GM18520 (cell line): ENCODE data around the gene MAGEA11.
"Not testable (repeated sequence)": the region's sequence is repeated elsewhere in the genome, so short reads cannot be mapped to it uniquely, and the experiment has no call there.

Experiments used
- ATAC-seq: cut with Tn5 transposase; IDR thresholded peaks from one replicate; pipeline ENCODE4 v1.9.1; 2021; ENCODE audit not compliant: unreplicated experiment

Gene MAGEA11

GRCh38 chrX:149716632-149717031, 4.8 kb downstream of the MAGEA11 start:
- no peak for ATAC-seq

- ATAC-seq, result no peak
Observed at GRCh38 chrX:149717803-149718202, 5.9 kb downstream of the MAGEA11 start.

GRCh38 chrX:149718757-149719156, 6.9 kb downstream of the MAGEA11 start:
- ATAC-seq, result no peak

GRCh38 chrX:149720021-149720689, 8.3 kb downstream of the MAGEA11 start:
- no peak for ATAC-seq

- ATAC-seq, result not testable (repeated sequence)
Observed at GRCh38 chrX:149721241-149721640, 9.4 kb downstream of the MAGEA11 start.

GRCh38 chrX:149721778-149722177, 9.9 kb downstream of the MAGEA11 start:
- ATAC-seq, result no peak

- not testable (repeated sequence) for ATAC-seq
Observed at GRCh38 chrX:149723583-149724118, 11.8 kb downstream of the MAGEA11 start.

GRCh38 chrX:149727308-149727707, 15.4 kb downstream of the MAGEA11 start:
- not testable (repeated sequence) for ATAC-seq

- not testable (repeated sequence) for ATAC-seq
Observed at GRCh38 chrX:149742269-149742668, 30.4 kb downstream of the MAGEA11 start.

GRCh38 chrX:149746390-149747007, 34.6 kb downstream of the MAGEA11 start:
- ATAC-seq, result not testable (repeated sequence)

GRCh38 chrX:149757206-149758067, 45.6 kb downstream of the MAGEA11 start:
- no peak for ATAC-seq

GRCh38 chrX:149758068-149758714, 46.3 kb downstream of the MAGEA11 start:
- no peak for ATAC-seq

GRCh38 chrX:149758715-149759078, 46.8 kb downstream of the MAGEA11 start:
- ATAC-seq, result not testable (repeated sequence)

- no peak for ATAC-seq
Observed at GRCh38 chrX:149759824-149760223, 48.0 kb downstream of the MAGEA11 start.

GRCh38 chrX:149760965-149761364, 49.1 kb downstream of the MAGEA11 start:
- ATAC-seq, result no peak

- ATAC-seq, result not testable (repeated sequence)
Observed at GRCh38 chrX:149761858-149762674, 50.2 kb downstream of the MAGEA11 start.

GRCh38 chrX:149762696-149763614, 51.1 kb downstream of the MAGEA11 start:
- ATAC-seq, result no peak
